Uterus (tissue), 4 donors: ENCODE measurements around the gene HSPG2. TPM values are rescaled to one million over a fixed set of nuclear protein-coding genes. Genes with fewer than 3 reads are reported as not detected.

Experiments
- DNase-seq, 2 donors: peaks; one replicate each; pipeline ENCODE4 v3.0.0-alpha.2; 2019 to 2020
- H3K27ac ChIP-seq, 2 donors: fragments of 200-600 bp; sonication (generic); 1 replicate in 1 of 2; 2 replicates in 1 of 2; pipeline ENCODE4 v1.5.1; 2016 to 2018
- H3K27me3 ChIP-seq, 2 donors: fragments of 200-600 bp; sonication (generic); one replicate each; pipeline ENCODE4 v1.5.1; 2018 to 2019; ENCODE audit warnings: control low read depth in 1 of 2
- H3K36me3 ChIP-seq, 2 donors: fragments of 200-600 bp; sonication (generic); one replicate each; pipeline ENCODE4 v1.5.1; 2019; ENCODE audit warnings: control low read depth in 1 of 2
- H3K4me1 ChIP-seq, 2 donors: fragments of 200-600 bp; sonication (generic); one replicate each; pipeline ENCODE4 v1.5.1; 2018 to 2019; ENCODE audit warnings: control low read depth in 1 of 2
- H3K4me3 ChIP-seq, 2 donors: fragments of 200-600 bp; sonication (generic); 1 replicate in 1 of 2; 2 replicates in 1 of 2; pipeline ENCODE4 v1.5.1; 2018 to 2019; ENCODE audit warnings: mild to moderate bottlenecking in 1 of 2
- H3K9me3 ChIP-seq, 2 donors: fragments of 200-600 bp; sonication (generic); one replicate each; pipeline ENCODE4 v1.5.1; 2019; ENCODE audit warnings: control low read depth in 1 of 2
- POLR2A ChIP-seq, 2 donors: fragments of 450-650 bp; IDR thresholded peaks; one replicate each; pipeline ENCODE4 v1.6.1; 2016; ENCODE audit warnings: antibody characterized with exemption in 2 of 2, mild to moderate bottlenecking in 1 of 2, moderate library complexity in 1 of 2
- intact Hi-C: fragments of 100-400 bp; cut with DNase I; formaldehyde crosslinking; loops from one replicate; pipeline ENCODE4 v1.15.1; 2023; ENCODE audit warnings: low total_unique reads
- total RNA-seq, 4 donors: library from RNA; depleted of rRNA in 3 of 4; stranded (reverse); fragments of >200 nt in 3 of 4; gene quantifications; one replicate each; pipeline versions ENCODE4 v1.1.0 to v1.2.4, GENCODE V29; 2014 to 2023
- TF ChIP-seq, protein P1 (sequence below), 4 experiments: fragments of 200-600 bp in 2 of 4; fragments of 450-650 bp in 2 of 4; sonication (generic) in 2 of 4; IDR thresholded peaks; one replicate each; pipeline ENCODE4 v1.5.1; 2016 to 2019; ENCODE audit warnings: antibody characterized with exemption in 4 of 4, mild to moderate bottlenecking in 2 of 4, moderate library complexity in 1 of 4
- donor health status: DM: yes; HTN: yes; CAD: no.

The HSPG2 gene
- total RNA-seq, 4 donors from 2014 or later, result 96.8 to 677 (median 290) TPM

- intact Hi-C loops, result no loop called here
- no peak for TF ChIP-seq POLR2A (IDR thresholded peaks at IDR 0.05)
- TF ChIP-seq, protein P1, sequence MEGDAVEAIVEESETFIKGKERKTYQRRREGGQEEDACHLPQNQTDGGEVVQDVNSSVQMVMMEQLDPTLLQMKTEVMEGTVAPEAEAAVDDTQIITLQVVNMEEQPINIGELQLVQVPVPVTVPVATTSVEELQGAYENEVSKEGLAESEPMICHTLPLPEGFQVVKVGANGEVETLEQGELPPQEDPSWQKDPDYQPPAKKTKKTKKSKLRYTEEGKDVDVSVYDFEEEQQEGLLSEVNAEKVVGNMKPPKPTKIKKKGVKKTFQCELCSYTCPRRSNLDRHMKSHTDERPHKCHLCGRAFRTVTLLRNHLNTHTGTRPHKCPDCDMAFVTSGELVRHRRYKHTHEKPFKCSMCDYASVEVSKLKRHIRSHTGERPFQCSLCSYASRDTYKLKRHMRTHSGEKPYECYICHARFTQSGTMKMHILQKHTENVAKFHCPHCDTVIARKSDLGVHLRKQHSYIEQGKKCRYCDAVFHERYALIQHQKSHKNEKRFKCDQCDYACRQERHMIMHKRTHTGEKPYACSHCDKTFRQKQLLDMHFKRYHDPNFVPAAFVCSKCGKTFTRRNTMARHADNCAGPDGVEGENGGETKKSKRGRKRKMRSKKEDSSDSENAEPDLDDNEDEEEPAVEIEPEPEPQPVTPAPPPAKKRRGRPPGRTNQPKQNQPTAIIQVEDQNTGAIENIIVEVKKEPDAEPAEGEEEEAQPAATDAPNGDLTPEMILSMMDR (IDR thresholded peaks at IDR 0.05), result no peak
- peak; percentile 88 to 89 for DNase-seq
- H3K27ac ChIP-seq, result peak overlapping the region; percentile 93
- no peaks in the 10 kb centered on the region for H3K9me3 ChIP-seq
- H3K36me3 ChIP-seq, result no peaks in the 10 kb centered on the region
- peaks cover 31 to 76% of the 10 kb centered on the region in 2 donors for H3K4me1 ChIP-seq
- no peaks in the 10 kb centered on the region for H3K27me3 ChIP-seq
- no peak overlapping the region for H3K4me3 ChIP-seq
Measured at GRCh38 chr1:21906173-21907078, 30.7 kb downstream of the HSPG2 start.

- DNase-seq, result peak; percentile 73 to 85
Measured at GRCh38 chr1:21904704-21905520, 32.2 kb downstream of the HSPG2 start.

GRCh38 chr1:21904454-21904703 lies 32.7 kb downstream of the HSPG2 start:
- Histone ChIP-seq H3K27me3 (no peaks in the 10 kb centered on the region), H3K36me3 (no peaks in the 10 kb centered on the region), H3K4me1 (peaks cover 28 to 73% of the 10 kb centered on the region in 2 donors), H3K9me3 (no peaks in the 10 kb centered on the region), H3K4me3 (no peak overlapping the region), H3K27ac (peak overlapping the region; percentile 93)
- no peak for TF ChIP-seq POLR2A (IDR thresholded peaks at IDR 0.05)
- TF ChIP-seq, protein P1 (IDR thresholded peaks at IDR 0.05), result no peak
- no peak for DNase-seq
- intact Hi-C loops, result no loop called here

More at GRCh38 chr1:21904704-21905520, 32.2 kb downstream of the HSPG2 start:
- Histone ChIP-seq H3K27ac (peak overlapping the region; percentile 93), H3K4me1 (peaks cover 28 to 76% of the 10 kb centered on the region in 2 donors), H3K36me3 (no peaks in the 10 kb centered on the region), H3K27me3 (no peaks in the 10 kb centered on the region), H3K4me3 (no peak overlapping the region), H3K9me3 (no peaks in the 10 kb centered on the region)
- intact Hi-C loops, result no loop called here
- TF ChIP-seq, protein P1 (IDR thresholded peaks at IDR 0.05), result no peak
- TF ChIP-seq POLR2A (IDR thresholded peaks at IDR 0.05), result no peak

DNA sequence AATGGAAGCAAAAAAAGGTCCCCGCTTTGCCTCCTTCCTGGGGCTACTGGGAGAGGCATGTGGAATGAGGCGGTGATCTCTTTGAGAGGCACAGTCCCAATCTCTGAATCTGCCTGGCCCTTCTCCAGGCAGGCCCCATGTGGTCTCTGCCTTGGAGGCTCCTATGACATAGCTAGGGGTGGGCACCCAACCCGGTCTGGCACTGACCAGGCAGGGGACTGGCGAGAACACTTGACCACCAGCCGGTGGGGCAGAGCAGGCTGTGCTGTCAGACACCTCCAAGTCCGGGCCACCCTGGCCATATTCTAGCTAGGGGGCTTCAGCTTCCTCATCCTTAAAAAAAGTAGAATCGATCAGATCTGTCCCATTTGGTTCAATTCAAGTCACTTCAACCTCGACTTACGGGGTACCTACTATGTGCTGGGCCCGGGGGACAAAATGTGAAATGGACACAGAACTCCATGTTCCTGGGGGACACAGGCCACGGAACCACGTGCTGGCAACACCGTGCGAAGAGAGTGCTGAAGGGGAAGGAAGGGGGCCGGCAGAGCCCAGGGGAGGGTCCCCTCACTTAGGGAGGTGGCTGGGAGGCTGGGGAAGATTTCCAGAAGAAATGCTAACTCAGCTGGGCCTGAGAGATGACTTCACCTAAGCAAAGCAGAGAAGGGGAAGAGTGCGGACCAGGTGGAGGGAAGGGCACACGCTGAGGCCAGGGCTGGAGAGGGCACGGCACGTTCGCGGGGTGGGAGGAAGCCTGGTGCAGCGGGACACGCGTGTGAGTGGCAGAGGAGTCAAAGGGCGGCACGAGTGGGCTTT lies 33.3 kb downstream of the HSPG2 start:
- no peak for DNase-seq
- Histone ChIP-seq H3K27ac (peak overlapping the region; percentile 93), H3K27me3 (no peaks in the 10 kb centered on the region), H3K4me1 (peaks cover 28 to 68% of the 10 kb centered on the region in 2 donors), H3K36me3 (no peaks in the 10 kb centered on the region), H3K4me3 (no peak overlapping the region), H3K9me3 (no peaks in the 10 kb centered on the region)
- intact Hi-C loops, result no loop called here
- TF ChIP-seq, protein P1 (IDR thresholded peaks at IDR 0.05), result no peak
